ENCODE results near the gene FTO.

DNA sequence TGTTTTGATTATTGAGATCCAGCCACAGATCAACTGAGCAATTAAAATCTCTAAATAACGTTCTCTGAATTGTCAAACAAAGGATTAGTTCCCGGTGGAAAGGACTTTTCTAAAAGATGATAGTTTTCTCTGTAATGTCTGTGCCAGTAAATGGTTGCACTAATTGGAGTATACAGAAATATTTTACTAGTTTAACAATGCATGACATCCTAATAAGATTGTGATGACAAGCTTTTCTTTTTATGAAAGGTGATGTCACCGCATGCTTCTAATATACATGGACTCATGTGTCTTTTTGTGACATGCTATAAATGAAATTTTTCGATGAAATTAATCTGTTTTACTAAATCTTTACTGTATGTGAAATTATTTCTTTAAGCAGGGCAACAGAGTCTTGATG, 371.5 kb downstream of the FTO start:
- no peak for TF ChIP-seq CTCF (IDR thresholded peaks at IDR 0.05)
- no peak for TF ChIP-seq CBFB (CRISPR knock-in tag; IDR thresholded peaks at IDR 0.05; ENCODE audit: low read depth)
- TF ChIP-seq CREB1 (CRISPR knock-in tag; IDR thresholded peaks at IDR 0.05) = no peak
- TF ChIP-seq IRF2 (CRISPR knock-in tag; IDR thresholded peaks at IDR 0.05; ENCODE audit: borderline replicate concordance, low read depth) = no peak
- no peak for TF ChIP-seq NR3C1 (CRISPR knock-in tag; conservative IDR thresholded peaks at IDR 0.05; ENCODE audit: low read depth)
- no peak for TF ChIP-seq ELF4 (CRISPR knock-in tag; IDR thresholded peaks at IDR 0.05; ENCODE audit: low read depth)
- TF ChIP-seq NFYB (CRISPR knock-in tag; conservative IDR thresholded peaks at IDR 0.05; ENCODE audit: low read depth) = no peak
- no peak for TF ChIP-seq USF2 (CRISPR knock-in tag; IDR thresholded peaks at IDR 0.05)
- TF ChIP-seq KAT7 (CRISPR knock-in tag; IDR thresholded peaks at IDR 0.05; ENCODE audit: borderline replicate concordance) = no peak
